Measurements from ENCODE around the gene PRND. TPM values are rescaled to one million over a fixed set of nuclear protein-coding genes. Genes with fewer than 3 reads are reported as not detected.
"Not testable (repeated sequence)": the region's sequence is repeated elsewhere in the genome, so short reads cannot be mapped to it uniquely, and the experiment has no call there.

Gene PRND
- total RNA-seq, 1 experiment from 2014 or later = 0.21 TPM

GRCh38 chr20:4771004-4771403 lies 49.3 kb downstream of the PRND start:
- Histone ChIP-seq H3K4me3 (ENCODE audit: insufficient read depth, low read depth, low read length) (no peak overlapping the region), H3K36me3 (replicated peaks; ENCODE audit: control insufficient read depth, insufficient read depth, low read length) (no peaks in the 10 kb centered on the region), H3K27me3 (ENCODE audit: control insufficient read depth, insufficient read depth, low read length) (no peaks in the 10 kb centered on the region)
- DNase-seq = no peak

GRCh38 chr20:4772132-4772531 lies 50.4 kb downstream of the PRND start:
- Histone ChIP-seq H3K36me3 (replicated peaks; ENCODE audit: control insufficient read depth, insufficient read depth, low read length) (no peaks in the 10 kb centered on the region), H3K4me3 (ENCODE audit: insufficient read depth, low read depth, low read length) (no peak overlapping the region), H3K27me3 (ENCODE audit: control insufficient read depth, insufficient read depth, low read length) (no peaks in the 10 kb centered on the region)
- DNase-seq = no peak

GRCh38 chr20:4773014-4773413 lies 51.3 kb downstream of the PRND start:
- DNase-seq; H3K27me3 ChIP-seq (ENCODE audit: control insufficient read depth, insufficient read depth, low read length); H3K4me3 ChIP-seq (ENCODE audit: insufficient read depth, low read depth, low read length); H3K36me3 ChIP-seq (replicated peaks; ENCODE audit: control insufficient read depth, insufficient read depth, low read length): not testable (repeated sequence)

- no peak overlapping the region for H3K4me3 ChIP-seq (ENCODE audit: insufficient read depth, low read depth, low read length)
- no peak for DNase-seq
- no peaks in the 10 kb centered on the region for H3K27me3 ChIP-seq (ENCODE audit: control insufficient read depth, insufficient read depth, low read length)
- H3K36me3 ChIP-seq (replicated peaks; ENCODE audit: control insufficient read depth, insufficient read depth, low read length) = no peaks in the 10 kb centered on the region
Observed at GRCh38 chr20:4773736-4774135, 52.0 kb downstream of the PRND start.

GRCh38 chr20:4774207-4774606 lies 52.5 kb downstream of the PRND start:
- Histone ChIP-seq H3K27me3 (ENCODE audit: control insufficient read depth, insufficient read depth, low read length) (no peaks in the 10 kb centered on the region), H3K4me3 (ENCODE audit: insufficient read depth, low read depth, low read length) (no peak overlapping the region), H3K36me3 (replicated peaks; ENCODE audit: control insufficient read depth, insufficient read depth, low read length) (no peaks in the 10 kb centered on the region)
- DNase-seq = no peak

GRCh38 chr20:4775322-4776078 lies 53.8 kb downstream of the PRND start:
- Histone ChIP-seq H3K4me3 (ENCODE audit: insufficient read depth, low read depth, low read length) (no peak overlapping the region), H3K27me3 (ENCODE audit: control insufficient read depth, insufficient read depth, low read length) (no peaks in the 10 kb centered on the region), H3K36me3 (replicated peaks; ENCODE audit: control insufficient read depth, insufficient read depth, low read length) (no peaks in the 10 kb centered on the region)
- DNase-seq = no peak

GRCh38 chr20:4776079-4776630 lies 54.4 kb downstream of the PRND start:
- DNase-seq = no peak
- Histone ChIP-seq H3K4me3 (ENCODE audit: insufficient read depth, low read depth, low read length) (no peak overlapping the region), H3K36me3 (replicated peaks; ENCODE audit: control insufficient read depth, insufficient read depth, low read length) (no peaks in the 10 kb centered on the region), H3K27me3 (ENCODE audit: control insufficient read depth, insufficient read depth, low read length) (no peaks in the 10 kb centered on the region)

Other genes with a start within 250 kb of the PRND start
- gene PRNP, start 35.5 kb upstream of the PRND start, total RNA-seq (2014; rRNA removed; shearing (Covaris generic)) = 29.6 and 34.2 TPM in 2 replicates
- gene RASSF2, start 101.7 kb downstream of the PRND start, total RNA-seq (2014; rRNA removed; shearing (Covaris generic)) = 4.9 and 6.6 TPM in 2 replicates